ENCODE measurements around the gene RBKS. TPM values are rescaled to one million over a fixed set of nuclear protein-coding genes. Genes with fewer than 3 reads are reported as not detected.

The RBKS gene
- total RNA-seq, 1 experiment from 2014 or later: 4.5 TPM

GRCh38 chr2:27741673-27742072 is 148.5 kb downstream of the RBKS start:
- ChIA-PET POLR2A (ENCODE audit: unreplicated experiment) (no interaction called here), CTCF (no interaction called here)
- peaks cover 39% of the 10 kb centered on the region for H3F3A ChIP-seq (ENCODE audit: insufficient read depth, low read depth)
- H3K4me3 ChIP-seq: no peak overlapping the region
- no peak overlapping the region for H2AFZ ChIP-seq
- no peaks in the 10 kb centered on the region; the same call in 1 of the 2 replicates for H3K9me2 ChIP-seq (ENCODE audit: insufficient read depth)
- DNase-seq: no peak
- no peaks in the 10 kb centered on the region for H3K9me3 ChIP-seq (ENCODE audit: insufficient read depth, low read depth)
- no peak for TF ChIP-seq CTCF (conservative IDR thresholded peaks at IDR 0.05)
- TF ChIP-seq EZH2 (IDR thresholded peaks at IDR 0.05; ENCODE audit: low read depth): no peak
- no TSS peak for BruUV-seq (replicated peaks)
- no peaks in the 10 kb centered on the region for H3K36me3 ChIP-seq (ENCODE audit: low read depth)
- intact Hi-C loops (cut with micrococcal nuclease; ENCODE audit: unreplicated experiment): no loop called here
- H3K27ac ChIP-seq: no peak overlapping the region
- peaks cover 32% of the 10 kb centered on the region for H3K4me1 ChIP-seq (replicated peaks; ENCODE audit: insufficient read depth)
- H3K4me2 ChIP-seq: no peak overlapping the region
- H4K20me1 ChIP-seq (ENCODE audit: insufficient read depth): no peaks in the 10 kb centered on the region
- no peaks in the 10 kb centered on the region for H3K27me3 ChIP-seq (ENCODE audit: insufficient read depth, low read depth)
- H3K79me2 ChIP-seq (ENCODE audit: low read depth): no peaks in the 10 kb centered on the region

- CTCF ChIA-PET: no interaction called here
- POLR2A ChIA-PET (ENCODE audit: unreplicated experiment): no interaction called here
- peak overlapping the region; percentile 75 for H3K27ac ChIP-seq
- no peaks in the 10 kb centered on the region for H3K36me3 ChIP-seq (ENCODE audit: low read depth)
- H3K27me3 ChIP-seq (ENCODE audit: insufficient read depth, low read depth): no peaks in the 10 kb centered on the region
- H3K4me3 ChIP-seq: no peak overlapping the region
- H3F3A ChIP-seq (ENCODE audit: insufficient read depth, low read depth): peaks cover 59% of the 10 kb centered on the region
- H3K4me1 ChIP-seq (replicated peaks; ENCODE audit: insufficient read depth): peaks cover 56% of the 10 kb centered on the region
- no peaks in the 10 kb centered on the region for H3K9me3 ChIP-seq (ENCODE audit: insufficient read depth, low read depth)
- 0 out of 2 replicates have a peak, but pooled peaks cover 3% of the 10 kb centered on the region for H3K79me2 ChIP-seq (ENCODE audit: low read depth)
- H3K9me2 ChIP-seq (ENCODE audit: insufficient read depth): no peaks in the 10 kb centered on the region; the same call in 1 of the 2 replicates
- no peak overlapping the region for H2AFZ ChIP-seq
- TF ChIP-seq EZH2 (IDR thresholded peaks at IDR 0.05; ENCODE audit: low read depth) (no peak), CTCF (conservative IDR thresholded peaks at IDR 0.05) (no peak)
- no TSS peak for BruUV-seq (replicated peaks)
- H3K4me2 ChIP-seq: peak overlapping the region; percentile 99; the same call in 1 of the 2 replicates
- intact Hi-C loops (cut with micrococcal nuclease; ENCODE audit: unreplicated experiment): no loop called here
- no peak for DNase-seq
- no peaks in the 10 kb centered on the region for H4K20me1 ChIP-seq (ENCODE audit: insufficient read depth)
Measured at GRCh38 chr2:27739058-27739373, 151.2 kb downstream of the RBKS start.

GRCh38 chr2:27738349-27739057 is 151.7 kb downstream of the RBKS start:
- peaks cover 56% of the 10 kb centered on the region for H3K4me1 ChIP-seq (replicated peaks; ENCODE audit: insufficient read depth)
- no peaks in the 10 kb centered on the region for H3K9me2 ChIP-seq (ENCODE audit: insufficient read depth)
- no peaks in the 10 kb centered on the region for H4K20me1 ChIP-seq (ENCODE audit: insufficient read depth)
- TF ChIP-seq CTCF (conservative IDR thresholded peaks at IDR 0.05) (no peak), EZH2 (IDR thresholded peaks at IDR 0.05; ENCODE audit: low read depth) (no peak)
- intact Hi-C loops (cut with micrococcal nuclease; ENCODE audit: unreplicated experiment): no loop called here
- peak overlapping the region; percentile 99 for H3K4me2 ChIP-seq
- H3K36me3 ChIP-seq (ENCODE audit: low read depth): no peaks in the 10 kb centered on the region
- no peaks in the 10 kb centered on the region for H3K9me3 ChIP-seq (ENCODE audit: insufficient read depth, low read depth)
- BruUV-seq (replicated peaks): no TSS peak
- peak in 1 of 2 experiments; percentile 61 for DNase-seq
- ChIA-PET POLR2A (ENCODE audit: unreplicated experiment) (no interaction called here), CTCF (no interaction called here)
- H2AFZ ChIP-seq: no peak overlapping the region
- H3K4me3 ChIP-seq: no peak overlapping the region
- H3K27ac ChIP-seq: peak overlapping the region; percentile 75
- no peaks in the 10 kb centered on the region for H3K27me3 ChIP-seq (ENCODE audit: insufficient read depth, low read depth)
- peaks cover 59% of the 10 kb centered on the region for H3F3A ChIP-seq (ENCODE audit: insufficient read depth, low read depth)
- 0 out of 2 replicates have a peak, but pooled peaks cover 3% of the 10 kb centered on the region for H3K79me2 ChIP-seq (ENCODE audit: low read depth)

All from PC-9 (cell line).